Measurements from ENCODE around the gene ASAP2. TPM values are rescaled to one million over a fixed set of nuclear protein-coding genes. Genes with fewer than 3 reads are reported as not detected.

Gene ASAP2
- total RNA-seq, 2 experiments from 2014 or later, result 0.16 TPM; not detected in 1

GRCh38 chr2:9366026-9366425 is 159.4 kb downstream of the ASAP2 start:
- Histone ChIP-seq H3K36me3 (ENCODE audit: insufficient read depth, low read length) (no peaks in the 10 kb centered on the region), H3K27ac (ENCODE audit: low read depth in 1 of 2, low read length in 2 of 2) (no peak overlapping the region), H3K4me3 (ENCODE audit: low read length) (no peak overlapping the region), H3K4me1 (ENCODE audit: insufficient read depth, low read length) (no peaks in the 10 kb centered on the region), H3K9me3 (ENCODE audit: control insufficient read depth in 1 of 2, insufficient read depth in 1 of 2, low read length in 2 of 2) (no peaks in the 10 kb centered on the region), H3K27me3 (ENCODE audit: control insufficient read depth in 1 of 2, insufficient read depth in 2 of 2, low read length in 2 of 2) (peaks cover 0 to 5% of the 10 kb centered on the region in 2 experiments)
- POLR2A ChIA-PET, result interaction anchor here (0.6 kb wide), 1 partner anchor 202 kb away, joined by 4 read pairs; no protein-coding TSS in a partner anchor
- Mint-ChIP-seq H3K27ac (no peak overlapping the region), H3K36me3 (ENCODE audit: low read depth) (no peaks in the 10 kb centered on the region), H3K4me3 (no peak overlapping the region), H3K27me3 (no peaks in the 10 kb centered on the region), H3K4me1 (ENCODE audit: low read depth) (no peaks in the 10 kb centered on the region), H3K9me3 (no peaks in the 10 kb centered on the region)
- intact Hi-C loops (cut with DNase I, micrococcal nuclease), result no loop called here
- TF ChIP-seq CTCF (IDR thresholded peaks at IDR 0.05), result no peak
- no peak for DNase-seq
- CTCF ChIA-PET, result no interaction called here
- no peak for ATAC-seq (ENCODE audit: poor library complexity)

DNA sequence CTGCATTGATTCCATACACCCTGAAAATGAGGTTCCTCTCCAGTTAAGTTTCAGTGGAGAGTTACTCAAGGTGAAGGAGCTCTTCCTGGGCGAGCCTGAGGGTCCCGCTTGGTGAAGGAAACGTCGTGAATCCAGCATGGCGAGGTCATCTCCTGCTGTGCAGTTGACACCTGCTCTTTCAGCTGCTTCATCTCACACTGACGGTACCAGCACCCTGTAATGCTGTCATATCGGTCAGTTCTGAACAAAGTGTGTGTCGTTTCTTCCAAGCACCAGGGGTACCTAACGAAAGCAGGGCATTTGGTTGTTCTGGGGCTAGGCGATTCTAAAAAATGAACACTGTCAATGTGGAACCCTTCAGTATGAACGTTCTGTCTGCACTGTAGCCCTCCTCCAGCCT is 164.1 kb downstream of the ASAP2 start:
- H3K4me1 ChIP-seq (ENCODE audit: insufficient read depth, low read length), result no peaks in the 10 kb centered on the region
- TF ChIP-seq CTCF (IDR thresholded peaks at IDR 0.05), result no peak
- Mint-ChIP-seq H3K4me1 (ENCODE audit: low read depth) (no peaks in the 10 kb centered on the region), H3K9me3 (no peaks in the 10 kb centered on the region), H3K36me3 (ENCODE audit: low read depth) (no peaks in the 10 kb centered on the region), H3K27me3 (no peaks in the 10 kb centered on the region), H3K27ac (no peak overlapping the region), H3K4me3 (no peak overlapping the region)
- no peaks in the 10 kb centered on the region for H3K27me3 ChIP-seq (ENCODE audit: control insufficient read depth in 1 of 2, insufficient read depth in 2 of 2, low read length in 2 of 2)
- intact Hi-C loops (cut with DNase I, micrococcal nuclease), result loop anchor here in 1 of 2 experiments (10.0 kb wide), 1 partner anchor 226 kb away; no protein-coding TSS in a partner anchor
- H3K9me3 ChIP-seq (ENCODE audit: control insufficient read depth in 1 of 2, insufficient read depth in 1 of 2, low read length in 2 of 2), result no peaks in the 10 kb centered on the region
- no peaks in the 10 kb centered on the region for H3K36me3 ChIP-seq (ENCODE audit: insufficient read depth, low read length)
- no peak for ATAC-seq (ENCODE audit: poor library complexity)
- ChIA-PET POLR2A (no interaction called here), CTCF (no interaction called here)
- H3K4me3 ChIP-seq (ENCODE audit: low read length), result no peak overlapping the region
- DNase-seq, result no peak
- no peak overlapping the region for H3K27ac ChIP-seq (ENCODE audit: low read depth in 1 of 2, low read length in 2 of 2)

DNA sequence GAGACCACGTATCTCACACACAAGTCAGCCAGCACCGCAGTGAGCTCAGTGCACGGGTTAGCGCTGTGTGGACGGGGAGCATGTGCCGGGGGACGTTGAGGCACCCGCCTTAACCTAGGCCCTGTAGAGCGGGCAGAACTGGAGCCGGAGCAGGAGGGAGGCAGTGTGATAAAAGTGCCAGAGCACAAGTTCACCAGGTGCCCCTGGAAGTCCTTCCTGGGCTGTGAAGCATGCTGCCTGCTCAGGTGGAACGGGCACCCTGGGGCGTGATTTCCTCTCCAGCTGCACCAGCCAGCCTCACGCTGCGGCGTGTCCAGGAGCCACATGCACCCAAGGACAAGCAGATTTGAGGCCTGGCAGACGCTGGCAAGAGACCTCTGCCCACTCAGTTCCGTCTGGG is 166.4 kb downstream of the ASAP2 start:
- no peak overlapping the region for H3K4me3 Mint-ChIP-seq
- CTCF ChIA-PET, result no interaction called here
- intact Hi-C loops (cut with DNase I, micrococcal nuclease), result loop anchor here in 1 of 2 experiments (10.0 kb wide), 1 partner anchor 228 kb away; no protein-coding TSS in a partner anchor
- no peaks in the 10 kb centered on the region for H3K9me3 Mint-ChIP-seq
- no peaks in the 10 kb centered on the region for H3K4me1 ChIP-seq (ENCODE audit: insufficient read depth, low read length)
- no peak for TF ChIP-seq CTCF (IDR thresholded peaks at IDR 0.05)
- no peak overlapping the region for H3K27ac Mint-ChIP-seq
- POLR2A ChIA-PET, result no interaction called here
- ATAC-seq (ENCODE audit: poor library complexity) (no peak), DNase-seq (no peak)
- no peaks in the 10 kb centered on the region for H3K36me3 Mint-ChIP-seq (ENCODE audit: low read depth)
- no peak overlapping the region for H3K4me3 ChIP-seq (ENCODE audit: low read length)
- no peaks in the 10 kb centered on the region for H3K36me3 ChIP-seq (ENCODE audit: insufficient read depth, low read length)
- no peaks in the 10 kb centered on the region for H3K9me3 ChIP-seq (ENCODE audit: control insufficient read depth in 1 of 2, insufficient read depth in 1 of 2, low read length in 2 of 2)
- H3K27ac ChIP-seq (ENCODE audit: low read depth in 1 of 2, low read length in 2 of 2), result no peak overlapping the region
- H3K4me1 Mint-ChIP-seq (ENCODE audit: low read depth), result no peaks in the 10 kb centered on the region
- peaks cover 0 to 3% of the 10 kb centered on the region in 2 experiments for H3K27me3 ChIP-seq (ENCODE audit: control insufficient read depth in 1 of 2, insufficient read depth in 2 of 2, low read length in 2 of 2)
- H3K27me3 Mint-ChIP-seq, result no peaks in the 10 kb centered on the region
